ENCODE results near the gene FAM193B. TPM values are rescaled to one million over a fixed set of nuclear protein-coding genes. Genes with fewer than 3 reads are reported as not detected.

FAM193B gene
- total and polyA plus RNA-seq, 4 donors = 49.0 to 139 (median 81.4) TPM

- H3K36me3 ChIP-seq (ENCODE audit: control insufficient read depth in 4 of 4, insufficient read depth in 4 of 4, low read length in 4 of 4) = peaks cover 19 to 61% (median 50%) of the 10 kb centered on the region in 4 donors
- H3K4me1 ChIP-seq (ENCODE audit: control insufficient read depth in 5 of 5, insufficient read depth in 5 of 5, low read length in 5 of 5) = no peaks in the 10 kb centered on the region
- ATAC-seq (ENCODE audit: insufficient read depth, low FRiP score) (no peak), DNase-seq (no peak)
- no peak overlapping the region for H3K9ac ChIP-seq (ENCODE audit: insufficient read depth in 1 of 2, low read length in 2 of 2)
- 62 to 82% methylated on average over 3 of the region's 3 CpGs for WGBS, 2 donors
- H3K9me3 ChIP-seq (ENCODE audit: control insufficient read depth in 4 of 4, insufficient read depth in 3 of 4, low read length in 3 of 4) = no peaks in the 10 kb centered on the region
- H3K27ac ChIP-seq (ENCODE audit: low read depth in 1 of 2, low read length in 1 of 2) = no peak overlapping the region
- H3K27me3 ChIP-seq (ENCODE audit: control insufficient read depth in 3 of 3, insufficient read depth in 3 of 3, low read length in 2 of 3) = no peaks in the 10 kb centered on the region
- no peak for TF ChIP-seq CTCF (IDR thresholded peaks at IDR 0.05; ENCODE audit: control extremely low read depth, extremely low read depth)
- H3K4me3 ChIP-seq = no peak overlapping the region
These were observed 23.7 kb downstream of the FAM193B start for GRCh38 chr5:177530638-177531037.

GRCh38 chr5:177529247-177530203 lies 24.8 kb downstream of the FAM193B start:
- no peak overlapping the region for H3K27ac ChIP-seq (ENCODE audit: low read depth in 1 of 2, low read length in 1 of 2)
- peaks cover 19 to 67% (median 53%) of the 10 kb centered on the region in 4 donors for H3K36me3 ChIP-seq (ENCODE audit: control insufficient read depth in 4 of 4, insufficient read depth in 4 of 4, low read length in 4 of 4)

GRCh38 chr5:177528631-177529030 lies 25.7 kb downstream of the FAM193B start:
- H3K27me3 ChIP-seq (ENCODE audit: control insufficient read depth in 3 of 3, insufficient read depth in 3 of 3, low read length in 2 of 3) = no peaks in the 10 kb centered on the region
- no peak for TF ChIP-seq CTCF (IDR thresholded peaks at IDR 0.05; ENCODE audit: control extremely low read depth, extremely low read depth)
- H3K36me3 ChIP-seq (ENCODE audit: control insufficient read depth in 4 of 4, insufficient read depth in 4 of 4, low read length in 4 of 4) = peaks cover 19 to 72% (median 54%) of the 10 kb centered on the region in 4 donors
- H3K4me1 ChIP-seq (ENCODE audit: control insufficient read depth in 5 of 5, insufficient read depth in 5 of 5, low read length in 5 of 5) = no peaks in the 10 kb centered on the region
- DNase-seq (no peak), ATAC-seq (ENCODE audit: insufficient read depth, low FRiP score) (no peak)
- 92 to 96% methylated on average over 10 of the region's 10 CpGs for WGBS, 2 donors
- no peak overlapping the region for H3K4me3 ChIP-seq
- H3K27ac ChIP-seq (ENCODE audit: low read depth in 1 of 2, low read length in 1 of 2) = no peak overlapping the region
- H3K9ac ChIP-seq (ENCODE audit: insufficient read depth in 1 of 2, low read length in 2 of 2) = no peak overlapping the region
- no peaks in the 10 kb centered on the region for H3K9me3 ChIP-seq (ENCODE audit: control insufficient read depth in 4 of 4, insufficient read depth in 3 of 4, low read length in 3 of 4)

More at GRCh38 chr5:177529247-177530203, 24.8 kb downstream of the FAM193B start:
- WGBS, 2 donors = 87 to 91% methylated on average over 12 of the region's 12 CpGs
- no peaks in the 10 kb centered on the region for H3K4me1 ChIP-seq (ENCODE audit: control insufficient read depth in 5 of 5, insufficient read depth in 5 of 5, low read length in 5 of 5)
- TF ChIP-seq CTCF (IDR thresholded peaks at IDR 0.05; ENCODE audit: control extremely low read depth, extremely low read depth) = no peak
- no peak overlapping the region for H3K4me3 ChIP-seq
- no peaks in the 10 kb centered on the region for H3K9me3 ChIP-seq (ENCODE audit: control insufficient read depth in 4 of 4, insufficient read depth in 3 of 4, low read length in 3 of 4)
- H3K27me3 ChIP-seq (ENCODE audit: control insufficient read depth in 3 of 3, insufficient read depth in 3 of 3, low read length in 2 of 3) = no peaks in the 10 kb centered on the region
- ATAC-seq (ENCODE audit: insufficient read depth, low FRiP score) (no peak), DNase-seq (no peak)
- H3K9ac ChIP-seq (ENCODE audit: insufficient read depth in 1 of 2, low read length in 2 of 2) = no peak overlapping the region

Measured in lung (tissue), 12 donors.